Activated naive CD4-positive, alpha-beta T cell treated with Interleukin-2 at 50 U/mL for 16 hours (primary cell): ENCODE measurements around the gene HNRNPA2B1.

Source experiments
- DNase-seq: peaks from one replicate; pipeline ENCODE4 v3.0.0-alpha.2; 2020

HNRNPA2B1 gene

DNA sequence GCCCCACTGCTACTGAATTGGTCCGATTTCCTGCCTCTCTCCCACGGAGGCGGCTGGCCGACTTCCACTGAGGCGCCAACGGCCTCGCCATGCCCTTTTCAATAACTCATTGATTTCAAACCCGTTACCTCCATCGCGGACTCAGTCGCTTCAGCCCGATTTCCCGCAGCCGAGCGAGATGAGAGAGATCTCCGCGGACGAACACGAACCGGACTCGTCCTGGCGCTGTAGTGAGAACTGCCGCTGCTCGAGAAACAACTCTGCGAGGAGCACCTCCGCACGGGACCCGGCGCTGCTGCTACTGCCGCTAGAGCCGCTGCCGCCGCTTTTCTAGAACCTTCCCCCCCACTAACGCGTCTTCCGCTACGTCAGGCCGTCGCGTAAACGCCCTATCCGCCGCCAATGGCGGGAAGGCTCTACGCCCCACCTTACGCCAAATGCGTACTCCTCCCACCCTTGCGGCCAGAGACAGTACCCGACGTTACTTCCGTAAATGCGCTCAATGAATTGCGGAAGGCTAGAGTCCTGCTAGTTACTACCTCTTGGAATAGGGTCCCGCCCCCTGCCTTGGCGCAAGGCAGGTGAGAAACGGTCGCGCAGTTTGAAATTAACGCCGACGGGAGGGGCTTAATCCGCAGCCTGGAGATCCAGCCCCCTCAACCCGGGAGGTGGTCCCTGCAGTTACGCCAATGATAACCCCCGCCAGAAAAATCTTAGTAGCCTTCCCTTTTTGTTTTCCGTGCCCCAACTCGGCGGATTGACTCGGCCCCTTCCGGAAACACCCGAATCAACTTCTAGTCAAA, at the start of gene HNRNPA2B1:
Gene HNRNPA2B1, minus strand, starts transcription at position 303 of the 803 bp plus-strand sequence. Its CDS starts 169 bp downstream, at position 134.
- DNase-seq = peak; percentile 96

DNA sequence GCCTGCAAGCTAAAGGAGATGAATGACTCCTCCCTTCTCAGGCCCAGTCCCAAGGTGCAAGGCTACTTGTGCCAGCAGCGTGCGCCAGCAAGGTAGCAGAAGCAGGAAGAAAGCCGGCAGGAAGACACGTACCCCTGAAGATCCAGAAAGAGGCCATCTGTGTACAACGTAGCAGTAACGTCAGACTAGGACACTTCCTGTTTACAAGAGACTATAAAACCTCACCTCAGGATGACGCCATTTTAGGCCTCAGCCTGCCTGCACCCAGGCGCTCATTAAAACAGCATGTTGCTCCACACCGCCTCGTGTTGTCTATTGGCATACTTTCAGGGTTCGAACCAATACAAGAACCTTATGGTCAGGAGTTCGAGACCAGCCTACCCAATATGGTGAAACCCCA, 49.7 kb upstream of the HNRNPA2B1 start:
- no peak for DNase-seq

DNA sequence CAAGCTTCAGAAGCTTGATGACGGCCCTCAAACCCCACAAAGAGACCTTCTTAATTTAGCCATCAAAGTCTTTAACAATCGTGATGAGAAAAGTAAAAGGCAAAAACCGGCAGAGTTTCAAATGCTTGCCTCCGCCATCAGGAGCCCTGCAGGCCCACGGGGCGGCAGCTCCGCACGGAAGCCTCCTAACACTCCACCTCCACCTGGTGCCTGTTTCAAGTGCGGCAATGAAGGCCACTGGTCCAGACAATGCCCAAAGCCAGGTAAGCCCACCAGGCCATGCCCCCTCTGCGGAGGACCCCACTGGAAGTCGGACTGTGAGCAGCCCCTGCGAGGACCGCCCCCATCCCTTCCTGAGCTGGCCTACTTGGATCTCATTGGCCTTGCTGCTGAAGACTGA, 44.6 kb upstream of the HNRNPA2B1 start:
- no peak for DNase-seq

DNA sequence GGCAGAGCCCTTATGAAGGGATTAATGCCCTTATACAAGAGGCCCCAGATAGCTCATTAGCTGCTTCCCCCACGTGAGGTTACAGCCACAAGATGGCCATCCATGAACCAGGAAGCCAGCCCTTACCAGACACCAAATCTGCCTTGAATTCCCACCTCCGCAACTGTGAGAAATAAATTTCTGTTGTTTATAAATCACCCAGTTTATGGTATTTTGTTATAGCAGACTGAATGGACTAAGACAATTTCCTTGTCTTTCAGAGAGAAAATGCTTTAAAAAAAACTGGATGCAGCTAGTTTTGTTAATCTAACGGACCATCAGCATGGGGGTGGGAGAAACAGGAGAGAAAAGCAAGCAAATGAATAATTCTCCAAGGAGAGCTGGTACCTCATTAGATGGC, 37.5 kb upstream of the HNRNPA2B1 start:
- DNase-seq = no peak

DNA sequence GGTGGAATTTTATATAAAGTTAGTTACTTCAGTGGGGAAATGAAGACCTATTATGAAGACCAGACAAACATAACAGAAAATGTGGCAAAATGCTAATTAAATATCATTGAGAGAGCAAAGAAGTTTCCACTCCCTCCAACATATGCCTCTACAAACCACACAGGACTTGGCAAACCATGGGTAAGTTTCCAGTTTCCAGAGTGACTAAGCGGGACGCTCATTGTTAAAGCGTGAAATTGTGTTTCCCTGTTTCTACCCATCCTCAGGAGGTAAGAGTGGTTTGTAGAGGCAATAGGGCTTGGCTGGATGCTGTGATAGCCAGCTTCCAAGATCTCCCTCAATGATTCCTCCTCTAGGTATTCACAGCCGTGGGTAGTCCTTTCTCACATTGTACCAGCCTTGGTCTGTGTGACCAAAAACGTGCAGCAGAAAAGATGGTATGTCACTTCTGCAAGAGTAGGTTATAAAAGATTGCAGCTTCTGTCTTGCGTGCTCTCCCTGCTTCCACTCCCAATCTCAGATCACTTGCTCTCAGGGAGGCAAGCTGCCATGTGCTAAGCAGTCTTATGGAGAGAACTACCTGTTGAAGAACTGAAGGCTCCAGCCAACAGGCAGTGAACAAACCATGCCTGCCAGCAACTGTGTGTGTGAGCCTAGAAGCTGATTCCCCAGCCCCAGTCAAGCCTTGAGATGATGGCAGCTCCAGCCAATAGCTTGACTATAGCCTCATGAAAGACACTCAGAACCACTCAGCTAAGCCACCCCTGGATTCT, 36.7 kb upstream of the HNRNPA2B1 start:
- DNase-seq = no peak

DNA sequence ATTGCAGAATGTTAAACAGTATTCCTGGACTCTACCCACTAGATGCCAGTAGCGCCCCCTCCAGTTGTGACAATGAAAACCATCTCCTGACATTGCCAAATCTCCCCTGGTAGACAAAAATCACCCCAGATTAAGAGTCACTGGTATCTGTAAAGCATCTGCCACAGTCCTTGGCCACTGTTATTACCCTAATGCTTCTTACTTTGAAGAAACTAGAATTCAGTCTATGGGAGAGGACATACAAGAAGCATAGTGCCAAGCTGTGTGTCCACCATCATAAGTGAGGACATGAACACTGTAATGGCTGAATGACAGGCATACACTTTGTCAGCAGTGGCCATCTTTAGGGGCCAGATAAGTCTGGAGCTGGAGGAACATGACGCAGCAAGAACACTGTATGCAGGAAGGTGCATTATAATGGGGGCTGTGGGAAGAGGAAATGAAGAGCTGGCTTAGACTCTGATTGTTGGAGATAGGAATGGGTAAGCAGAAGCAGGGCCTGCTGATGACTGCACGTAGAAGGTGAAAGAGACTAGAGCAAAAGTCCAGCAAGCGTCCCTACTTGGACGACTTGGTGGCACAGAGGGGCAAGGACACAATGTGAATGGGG, 33.5 kb upstream of the HNRNPA2B1 start:
- DNase-seq = no peak

DNA sequence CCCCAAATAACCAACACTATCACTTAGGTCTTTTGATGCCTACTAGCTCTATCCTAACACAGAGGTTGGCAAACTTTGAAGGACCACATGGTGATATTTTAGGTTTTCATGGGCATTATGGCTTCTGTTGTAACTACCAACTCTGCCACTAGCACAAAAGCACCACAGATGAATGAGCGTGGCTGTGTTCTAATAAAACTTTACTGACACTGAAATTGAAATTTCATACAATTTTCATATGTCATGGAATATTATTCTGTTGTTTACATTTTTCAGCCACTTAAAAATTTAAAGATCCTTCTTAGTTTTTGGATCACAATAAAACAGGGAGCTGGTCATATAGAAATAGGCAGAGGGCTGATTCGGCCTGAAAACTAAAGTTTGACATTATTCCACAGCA, 27.4 kb upstream of the HNRNPA2B1 start:
- no peak for DNase-seq

DNA sequence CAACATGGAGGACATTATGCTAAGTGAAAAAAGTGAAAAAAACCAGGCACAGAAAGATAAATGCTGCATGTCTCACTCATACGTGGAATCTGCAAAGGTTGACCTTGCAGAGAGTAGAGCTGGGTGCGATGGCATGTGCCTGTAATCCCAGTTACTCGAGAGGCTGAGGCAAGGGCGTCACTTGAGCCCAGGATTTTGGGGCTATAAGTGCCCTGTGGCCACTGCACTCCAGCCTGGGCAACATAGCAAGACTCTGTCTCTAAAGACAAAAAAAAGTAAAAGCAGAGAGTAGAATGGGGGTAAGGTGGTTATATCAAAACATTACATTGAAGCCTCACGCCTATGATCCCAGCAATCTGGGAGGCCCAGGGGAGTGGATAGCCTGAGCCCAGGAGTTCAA, 23.8 kb upstream of the HNRNPA2B1 start:
- no peak for DNase-seq

DNA sequence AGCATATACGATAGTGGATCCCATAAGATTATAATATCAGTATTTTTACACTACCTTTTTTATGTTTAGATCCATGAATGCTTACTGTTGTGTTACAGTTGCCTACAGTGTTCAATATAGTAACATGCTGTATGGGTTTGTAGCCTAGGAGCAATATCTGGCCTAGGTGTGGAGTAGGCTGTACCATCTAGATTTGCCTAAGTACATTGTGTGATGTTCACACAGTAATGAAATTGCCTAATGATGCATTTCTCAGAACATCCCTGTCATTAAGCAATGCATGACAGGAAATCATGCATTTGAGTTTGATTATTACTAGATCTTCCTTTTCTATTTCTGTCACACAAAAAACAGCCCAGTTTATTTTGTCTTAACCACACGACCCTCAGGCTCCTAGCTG, 15.5 kb upstream of the HNRNPA2B1 start:
- DNase-seq = no peak

DNA sequence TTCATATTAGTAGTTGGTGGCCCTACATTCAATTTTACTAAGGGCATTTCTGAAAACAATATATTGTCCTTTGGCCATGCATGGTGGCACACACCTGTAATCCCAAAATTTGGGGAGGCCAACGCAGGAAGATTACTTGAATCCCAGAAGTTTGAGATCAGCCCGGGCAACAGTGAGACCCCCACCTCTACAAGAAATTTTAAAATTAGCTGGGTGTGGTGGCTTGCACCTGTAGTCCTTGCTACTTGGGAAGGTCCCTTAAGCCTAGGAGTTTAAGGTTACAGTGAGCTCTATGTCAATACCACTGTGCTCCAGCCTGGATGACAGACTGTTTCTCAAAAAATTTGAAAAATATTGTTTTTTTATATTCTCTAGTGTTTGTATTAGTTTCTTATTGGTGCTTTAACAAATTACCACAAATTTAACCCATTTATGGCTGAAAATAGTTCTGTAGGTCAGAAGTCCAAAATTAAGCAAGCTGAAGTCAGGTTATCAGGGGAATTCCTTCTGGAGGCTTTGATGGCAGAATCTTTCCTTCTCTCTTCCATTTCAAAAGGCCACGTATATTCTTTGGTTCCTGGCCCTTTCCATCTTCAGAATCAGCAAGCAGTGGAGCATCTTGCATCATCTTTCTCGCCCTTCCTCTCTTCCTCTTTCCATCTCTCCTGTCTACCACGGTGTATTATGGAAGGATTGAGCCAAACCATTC, 13.4 kb upstream of the HNRNPA2B1 start:
- DNase-seq = no peak

DNA sequence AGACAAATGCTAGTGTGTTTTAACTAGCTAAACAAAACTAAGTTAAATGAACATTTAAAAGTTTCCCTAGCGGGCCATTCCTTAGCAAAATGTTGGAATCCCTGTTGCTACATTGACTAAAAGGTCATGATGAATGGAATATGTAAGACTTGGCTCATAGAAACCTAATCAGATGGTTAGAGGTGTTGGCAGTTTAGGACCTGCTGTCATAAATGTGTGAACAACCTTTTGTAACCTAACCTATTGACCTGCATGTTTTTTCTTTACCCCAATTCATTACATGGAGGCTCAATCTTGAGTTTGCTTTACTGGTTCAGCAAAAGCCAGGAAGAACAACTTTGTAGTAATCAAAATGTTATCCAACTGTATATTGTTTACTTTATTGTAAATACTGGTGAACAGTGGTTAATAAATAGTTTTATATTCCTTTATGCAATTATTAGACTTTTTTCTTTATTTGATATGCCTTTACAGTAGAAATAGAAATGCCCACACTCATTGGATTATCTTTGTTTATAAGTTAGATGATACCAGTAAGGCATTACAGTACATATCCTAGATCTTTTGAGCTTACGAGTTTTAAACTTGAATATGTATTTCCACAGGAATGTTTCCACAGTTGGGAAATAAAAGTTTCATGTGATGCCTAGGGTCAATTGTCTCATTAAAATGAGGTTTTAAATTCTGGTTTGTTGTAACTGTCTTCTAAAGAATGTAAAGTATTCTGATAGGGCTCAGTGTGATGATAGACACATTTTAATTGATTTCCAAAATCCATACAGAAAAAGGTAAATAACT, 12.6 kb upstream of the HNRNPA2B1 start:
- DNase-seq = no peak

DNA sequence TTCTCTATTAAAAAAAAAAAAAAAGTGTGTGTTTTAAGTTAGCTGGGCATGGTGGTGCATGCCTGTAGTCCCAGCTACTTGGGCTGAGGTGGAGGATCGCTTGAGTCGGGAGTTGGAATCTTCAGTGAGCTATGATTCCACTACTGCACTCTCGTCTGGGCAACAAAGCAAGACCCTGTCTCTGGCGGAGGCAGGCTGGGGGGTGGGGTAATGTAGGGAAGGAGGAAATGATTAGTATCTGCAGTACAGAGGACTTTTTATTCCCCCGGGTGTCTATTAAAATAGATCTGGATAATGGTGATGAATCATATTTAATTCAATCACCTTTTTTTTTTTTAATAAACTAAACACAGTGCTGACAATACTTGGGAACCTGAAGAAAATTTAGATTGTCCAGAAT, 7.5 kb upstream of the HNRNPA2B1 start:
- no peak for DNase-seq

DNA sequence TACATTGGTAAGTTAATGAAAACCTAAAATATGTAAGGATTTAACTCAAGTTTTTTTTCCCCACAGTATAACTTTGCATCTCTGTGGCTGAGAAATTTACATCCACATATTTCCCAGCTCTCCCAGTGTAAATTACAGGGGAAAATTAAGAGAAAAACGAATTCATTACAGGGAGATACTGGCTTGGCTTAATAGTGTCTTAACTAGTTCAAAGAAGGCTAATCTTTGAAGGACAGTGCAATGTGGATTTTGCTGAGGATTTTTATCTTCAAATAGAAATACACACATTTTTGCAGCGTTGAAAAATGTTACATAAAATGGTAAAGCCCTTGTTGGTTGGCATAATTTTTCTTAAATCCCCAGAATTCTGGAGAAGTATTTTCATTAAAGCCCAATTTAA, 2.5 kb upstream of the HNRNPA2B1 start:
- DNase-seq = no peak

DNA sequence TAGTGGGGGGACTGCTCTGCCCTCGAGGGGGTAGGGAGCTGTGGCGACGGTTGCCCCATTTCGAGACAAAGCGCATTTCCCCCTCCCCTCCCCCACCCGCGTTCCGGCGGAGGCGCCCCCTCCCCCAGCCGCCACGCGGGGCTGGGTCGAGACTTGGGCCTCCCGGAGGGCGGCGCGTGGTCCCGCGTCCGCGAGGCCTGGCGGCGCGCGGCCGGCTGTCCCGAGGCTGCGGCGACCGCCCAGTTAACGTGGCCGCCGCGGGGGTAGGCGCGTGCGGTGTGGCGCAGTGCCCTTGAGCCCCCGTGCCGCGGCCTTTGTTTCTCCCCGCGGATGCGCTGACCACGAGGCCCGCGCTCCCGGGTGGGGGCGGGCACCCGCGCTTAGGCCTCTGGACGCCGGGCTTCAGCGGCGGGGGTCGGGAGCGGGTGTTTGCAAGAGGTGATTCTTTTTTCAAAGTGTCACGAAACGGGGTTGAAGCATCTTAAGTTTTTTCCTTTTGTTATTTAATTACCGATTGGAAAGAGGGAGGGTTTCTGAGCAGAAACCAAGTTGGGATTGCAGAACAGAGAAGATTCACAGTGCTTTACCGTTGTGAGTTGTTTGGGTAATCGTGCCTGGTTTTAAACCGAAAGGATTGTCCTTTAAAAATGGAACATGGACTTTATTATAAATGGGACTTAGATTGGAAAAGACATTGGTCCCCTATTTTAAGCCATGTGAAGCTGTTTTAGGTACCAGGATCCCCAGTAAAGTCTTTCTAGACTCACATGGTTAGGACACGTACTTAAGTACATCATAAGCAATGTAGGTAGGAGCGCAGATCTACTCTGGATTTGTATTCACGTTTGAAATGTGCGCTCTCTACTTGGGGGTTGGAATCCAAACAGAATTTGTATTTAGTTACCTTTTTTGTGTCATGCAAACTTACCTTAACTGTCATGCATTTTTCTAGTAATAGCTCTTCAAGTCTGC, 1.8 kb upstream of the HNRNPA2B1 start:
- DNase-seq = peak; percentile 68

DNA sequence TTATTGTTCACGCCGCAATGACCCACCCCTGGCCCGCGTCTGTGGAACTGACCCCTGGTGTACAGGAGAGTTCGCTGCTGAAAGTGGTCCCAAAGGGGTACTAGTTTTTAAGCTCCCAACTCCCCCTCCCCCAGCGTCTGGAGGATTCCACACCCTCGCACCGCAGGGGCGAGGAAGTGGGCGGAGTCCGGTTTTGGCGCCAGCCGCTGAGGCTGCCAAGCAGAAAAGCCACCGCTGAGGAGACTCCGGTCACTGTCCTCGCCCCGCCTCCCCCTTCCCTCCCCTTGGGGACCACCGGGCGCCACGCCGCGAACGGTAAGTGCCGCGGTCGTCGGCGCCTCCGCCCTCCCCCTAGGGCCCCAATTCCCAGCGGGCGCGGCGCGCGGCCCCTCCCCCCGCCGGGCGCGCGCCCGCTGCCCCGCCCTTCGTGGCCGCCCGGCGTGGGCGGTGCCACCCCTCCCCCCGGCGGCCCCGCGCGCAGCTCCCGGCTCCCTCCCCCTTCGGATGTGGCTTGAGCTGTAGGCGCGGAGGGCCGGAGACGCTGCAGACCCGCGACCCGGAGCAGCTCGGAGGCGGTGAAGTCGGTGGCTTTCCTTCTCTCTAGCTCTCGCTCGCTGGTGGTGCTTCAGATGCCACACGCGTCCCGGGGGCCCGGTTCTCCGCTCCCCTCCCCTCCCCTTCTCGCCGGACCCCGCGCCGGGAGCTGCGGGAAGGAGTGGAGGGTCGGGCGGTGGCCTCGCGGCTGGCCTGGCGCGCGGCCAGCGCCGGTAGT, 887 bp upstream of the HNRNPA2B1 start, which contains the start of gene CBX3:
Gene CBX3, plus strand, starts transcription at position 499 of the 772 bp plus-strand sequence. CDS start 1,254 bp downstream, outside the sequence.
- DNase-seq = peak; percentile 86

DNA sequence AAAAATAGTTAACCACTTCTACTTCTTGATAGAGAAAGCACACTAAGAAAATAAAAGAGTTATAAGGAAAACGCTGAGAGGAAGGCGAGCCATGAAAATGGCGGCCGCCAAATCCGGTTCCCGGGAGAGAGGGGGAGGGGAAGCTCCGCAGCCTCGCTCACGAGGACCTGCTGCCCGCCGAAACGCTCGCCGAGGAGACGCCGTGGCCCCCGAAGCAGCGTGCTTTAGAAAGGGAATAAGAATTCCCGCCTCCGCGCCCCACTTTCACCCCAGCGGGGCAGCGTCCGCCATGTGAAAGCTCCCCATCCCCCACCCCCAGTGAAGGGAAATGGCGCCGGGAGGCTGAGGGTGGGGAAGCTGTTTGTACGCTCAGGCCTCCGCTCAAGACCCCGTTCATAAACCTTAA, 505 bp downstream of the HNRNPA2B1 start:
- DNase-seq = peak; percentile 80

DNA sequence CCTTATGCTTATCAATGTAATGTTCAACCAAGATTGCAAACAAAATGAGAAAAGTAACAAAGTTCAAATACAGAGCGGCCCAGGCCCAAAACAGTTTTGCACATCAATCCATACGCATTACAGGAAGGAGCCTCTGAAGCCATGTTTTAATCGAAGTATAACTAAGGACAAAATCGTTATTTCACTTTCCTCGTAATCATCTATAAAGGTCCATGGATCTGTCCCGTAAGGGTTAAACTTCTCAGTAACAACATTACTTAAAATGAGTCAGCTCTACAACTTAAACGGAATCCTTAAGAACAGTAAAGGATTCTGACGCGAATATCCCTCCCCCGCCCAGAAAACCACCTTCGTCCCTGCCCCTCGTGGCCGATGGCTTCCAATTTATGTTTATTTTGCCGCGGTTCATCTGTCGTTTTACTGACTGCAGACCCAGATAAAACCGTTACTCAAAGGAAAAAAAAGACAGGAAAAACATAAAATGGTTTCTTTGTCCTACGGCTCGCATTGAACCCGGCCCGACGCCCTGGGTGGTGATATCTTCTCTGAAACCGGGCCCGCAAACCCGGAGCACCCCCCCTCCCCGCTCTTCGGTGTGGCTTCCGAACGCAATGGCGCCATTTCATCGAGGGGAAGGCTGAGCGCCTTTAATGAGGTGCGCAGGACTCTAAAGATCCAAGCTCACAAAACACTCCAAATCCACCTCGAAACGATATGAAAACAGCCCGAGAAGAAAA, 1.1 kb downstream of the HNRNPA2B1 start:
- DNase-seq = peak; percentile 67

DNA sequence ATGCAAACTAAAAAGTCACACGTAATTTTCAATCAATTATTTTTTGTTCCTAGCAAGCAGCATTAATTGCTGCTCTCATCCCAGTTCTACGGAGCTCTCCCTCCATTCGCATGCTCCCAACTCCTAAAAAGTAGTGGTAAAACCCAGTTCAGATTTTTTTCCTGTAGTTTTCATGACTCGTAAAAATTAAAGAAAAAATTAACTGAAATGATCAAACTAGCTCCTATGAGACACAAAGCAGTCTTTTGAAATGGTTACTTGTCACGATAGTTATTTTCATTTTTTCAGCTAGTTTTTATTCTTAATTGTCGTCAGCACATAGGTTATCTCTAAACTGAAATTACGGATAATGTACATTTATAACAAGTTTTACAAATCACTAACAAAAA, 1.8 kb downstream of the HNRNPA2B1 start:
- DNase-seq = no peak

DNA sequence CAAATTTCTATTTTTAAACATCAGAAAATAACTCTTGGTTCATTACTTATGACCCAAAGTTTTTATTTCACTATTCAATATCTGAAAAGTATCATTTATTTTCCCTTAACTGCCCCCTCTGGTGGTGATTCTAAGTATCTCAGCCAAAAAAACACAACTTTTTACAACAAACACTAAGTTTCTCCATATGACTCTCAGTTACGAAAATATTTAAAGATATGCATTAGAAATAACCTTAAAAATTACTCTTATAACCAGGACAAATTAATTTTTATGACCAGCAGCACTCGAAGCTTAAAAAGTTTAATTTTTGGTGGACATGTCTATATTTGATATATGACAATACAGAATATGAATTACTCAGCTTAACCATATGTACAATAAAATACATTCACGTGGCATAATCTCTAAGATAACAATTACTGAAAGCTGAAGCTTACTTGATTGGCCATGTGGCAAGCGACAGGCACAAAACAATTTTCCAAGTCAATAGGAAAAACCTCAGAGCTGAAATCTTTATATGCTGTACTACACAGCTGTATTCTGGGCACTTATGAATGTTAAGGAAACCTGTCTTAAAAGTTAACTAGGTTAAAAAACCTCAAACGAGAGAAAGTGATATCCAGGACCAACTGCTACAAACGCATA, 2.3 kb downstream of the HNRNPA2B1 start:
- DNase-seq = no peak
